CD14-positive monocyte (primary cell): ENCODE data around the gene SBF1. TPM values are rescaled to one million over a fixed set of nuclear protein-coding genes. Genes with fewer than 3 reads are reported as not detected.
"Not testable (repeated sequence)": the region's sequence is repeated elsewhere in the genome, so short reads cannot be mapped to it uniquely, and the experiment has no call there.

Source experiments
- DNase-seq, 3 donors: peaks; one replicate each; pipeline ENCODE4 v3.0.0-alpha.2; 2011 to 2022
- H2AFZ ChIP-seq: 2 replicates; pipeline ENCODE4 v1.6.0; 2012; ENCODE audit warnings: mild to moderate bottlenecking, low read depth, low read length, inconsistent platforms; ENCODE audit not compliant: insufficient read depth, poor library complexity, severe bottlenecking
- H3K27ac ChIP-seq, 2 donors: 1 replicate in 1 of 2; 2 replicates in 1 of 2; pipeline ENCODE4 v1.5.1; 2012 to 2013; ENCODE audit warnings: low read length in 2 of 2, control low read depth in 1 of 2, inconsistent platforms in 1 of 2, low read depth in 1 of 2, mild to moderate bottlenecking in 1 of 2
- H3K27me3 ChIP-seq, 2 donors: one replicate each; pipeline versions ENCODE4 v1.6.0 to v1.6.1; 2011 to 2013; ENCODE audit warnings: low read length in 2 of 2; ENCODE audit not compliant: control insufficient read depth in 2 of 2, insufficient read depth in 2 of 2
- H3K36me3 ChIP-seq, 2 donors: replicated peaks in 1 of 2; 1 replicate in 1 of 2; 2 replicates in 1 of 2; pipeline versions ENCODE4 v1.5.1 to v1.6.1; 2012 to 2013; ENCODE audit warnings: low read length in 2 of 2, control low read depth in 1 of 2, inconsistent platforms in 1 of 2, mild to moderate bottlenecking in 1 of 2; ENCODE audit not compliant: insufficient read depth in 2 of 2, control insufficient read depth in 1 of 2
- H3K4me1 ChIP-seq, 2 donors: 1 replicate in 1 of 2; 2 replicates in 1 of 2; pipeline versions ENCODE4 v1.5.1 to v1.6.1; 2012 to 2013; ENCODE audit warnings: low read length in 2 of 2, control low read depth in 1 of 2, inconsistent platforms in 1 of 2, mild to moderate bottlenecking in 1 of 2, moderate library complexity in 1 of 2; ENCODE audit not compliant: insufficient read depth in 2 of 2, control insufficient read depth in 1 of 2
- H3K4me2 ChIP-seq: replicated peaks from 2 replicates; pipeline ENCODE3; 2012; ENCODE audit warnings: low read length, moderate library complexity, mild to moderate bottlenecking; ENCODE audit not compliant: poor library complexity, severe bottlenecking; ENCODE audit errors: extremely low read depth
- H3K4me3 ChIP-seq, 3 experiments: fragments of 200-600 bp in 1 of 3; sonication (generic) in 1 of 3; replicated peaks in 1 of 3; 1 replicate in 2 of 3; 2 replicates in 1 of 3; pipeline ENCODE4 v1.5.1; 2011 to 2013; ENCODE audit warnings: low read length in 3 of 3, mild to moderate bottlenecking in 3 of 3, control low read depth in 2 of 3, low read depth in 2 of 3, inconsistent platforms in 1 of 3, moderate library complexity in 1 of 3
- H3K79me2 ChIP-seq: 2 replicates; pipeline ENCODE4 v1.6.0; 2012; ENCODE audit warnings: mild to moderate bottlenecking, control low read depth, inconsistent platforms, low read length, moderate library complexity; ENCODE audit not compliant: insufficient read depth
- H3K9ac ChIP-seq: 2 replicates; pipeline ENCODE4 v1.6.0; 2017; ENCODE audit warnings: low read length, mild to moderate bottlenecking; ENCODE audit not compliant: insufficient read depth, poor library complexity, severe bottlenecking
- H3K9me3 ChIP-seq, 2 donors: replicated peaks in 1 of 2; 1 replicate in 1 of 2; 2 replicates in 1 of 2; pipeline versions ENCODE4 v1.5.1 to v1.6.1; 2012 to 2013; ENCODE audit warnings: low read length in 2 of 2, control low read depth in 1 of 2; ENCODE audit not compliant: control insufficient read depth in 1 of 2, insufficient read depth in 1 of 2
- H4K20me1 ChIP-seq: 2 replicates; pipeline ENCODE4 v1.6.0; 2012; ENCODE audit warnings: mild to moderate bottlenecking, low read length, control low read depth, moderate library complexity; ENCODE audit not compliant: insufficient read depth
- H3K27ac Mint-ChIP-seq, 7 donors: one replicate each; pipeline ENCODE4 v1.8.0; 2020; ENCODE audit warnings: mild to moderate bottlenecking in 7 of 7, mixed read lengths in 7 of 7, moderate library complexity in 6 of 7, inconsistent platforms in 2 of 7
- H3K27me3 Mint-ChIP-seq, 3 donors: one replicate each; pipeline ENCODE4 v1.8.0; 2021 to 2022; ENCODE audit warnings: low read depth in 3 of 3, mild to moderate bottlenecking in 3 of 3, mixed read lengths in 3 of 3, moderate library complexity in 3 of 3, inconsistent platforms in 1 of 3
- H3K36me3 Mint-ChIP-seq, 2 donors: one replicate each; pipeline ENCODE4 v1.8.0; 2020; ENCODE audit warnings: mixed read lengths in 2 of 2, inconsistent platforms in 1 of 2, mild to moderate bottlenecking in 1 of 2
- H3K4me1 Mint-ChIP-seq: one replicate; pipeline ENCODE4 v1.8.0; 2020; ENCODE audit warnings: mild to moderate bottlenecking, mixed read lengths
- H3K4me3 Mint-ChIP-seq, 2 donors: one replicate each; pipeline ENCODE4 v1.8.0; 2020; ENCODE audit warnings: mild to moderate bottlenecking in 2 of 2, mixed read lengths in 2 of 2, moderate library complexity in 1 of 2
- H3K9me3 Mint-ChIP-seq, 7 donors: one replicate each; pipeline ENCODE4 v1.8.0; 2020 to 2022; ENCODE audit warnings: mixed read lengths in 7 of 7, mild to moderate bottlenecking in 6 of 7, moderate library complexity in 6 of 7, inconsistent platforms in 2 of 7
- CTCF ChIP-seq: fragments of 200-600 bp; IDR thresholded peaks from one replicate; pipeline ENCODE4 v1.8.0; 2022; ENCODE audit warnings: antibody characterized with exemption, mild to moderate bottlenecking
- WGBS: methylation state at CpG from one replicate; pipeline ENCODE4 v1.1.5; 2013; ENCODE audit warnings: missing lambda C conversion rate; ENCODE audit not compliant: insufficient coverage; 5-methylcytosine and 5-hydroxymethylcytosine counted together
- intact Hi-C, 2 donors: fragments of 100-400 bp; cut with micrococcal nuclease; formaldehyde crosslinking; loops; one replicate each; pipeline versions ENCODE4 v1.15.0 to v1.15.1; 2023
- polyA plus RNA-seq, 3 donors: library from polyadenylated mRNA; depleted of rRNA in 1 of 3; unstranded in 2 of 3; stranded (reverse) in 1 of 3; fragments of 300-500 nt in 2 of 3; fragments of >200 nt in 1 of 3; fragmentation: Illumina TruSeq in 2 of 3; gene quantifications; 1 replicate in 2 of 3; 2 replicates in 1 of 3; pipeline ENCODE4 v1.2.3, GENCODE V29; 2012 to 2021

SBF1 gene
- polyA plus RNA-seq, 3 donors = 4.0 to 45.9 (median 6.2) TPM

- Histone ChIP-seq H3K9me3 (no peaks in the 10 kb centered on the region), H3K4me2 (peak overlapping the region; percentile 68), H3K36me3 (peaks cover 16 to 25% of the 10 kb centered on the region in 2 donors), H3K27me3 (no peaks in the 10 kb centered on the region), H3K4me1 (peaks cover 54 to 74% of the 10 kb centered on the region in 2 donors), H2AFZ (peak overlapping the region; percentile 73), H3K4me3 (peak overlapping the region in 2 of 3 experiments; percentile 6 to 55), H4K20me1 (peaks cover 3% of the 10 kb centered on the region), H3K27ac (peak overlapping the region; percentile 96 to 97), H3K79me2 (peaks cover 46% of the 10 kb centered on the region), H3K9ac (peak overlapping the region; percentile 75)
- peak; percentile 60 for TF ChIP-seq CTCF
- intact Hi-C loops = no loop called here
- H3K36me3 Mint-ChIP-seq = peaks cover 21 to 48% of the 10 kb centered on the region in 2 donors
- 18% methylated on average over 5 of the region's 8 CpGs for WGBS
- H3K4me3 Mint-ChIP-seq = peak overlapping the region; percentile 64 to 83
- peaks cover 67% of the 10 kb centered on the region for H3K4me1 Mint-ChIP-seq
- H3K9me3 Mint-ChIP-seq = peaks cover 0 to 3% (median 0%) of the 10 kb centered on the region in 7 donors
- peak; percentile 80 to 90 (median 89) for DNase-seq
- peaks cover 0 to 2% (median 0%) of the 10 kb centered on the region in 3 donors for H3K27me3 Mint-ChIP-seq
- H3K27ac Mint-ChIP-seq = peak overlapping the region; percentile 94 to 98 (median 96)
Measured at GRCh38 chr22:50399751-50400331, 75.0 kb downstream of the SBF1 start.

- WGBS = 46% methylated on average over 12 of the region's 15 CpGs
- intact Hi-C loops = no loop called here
- no peaks in the 10 kb centered on the region for H3K27me3 Mint-ChIP-seq
- Histone ChIP-seq H3K4me3 (peak overlapping the region in 2 of 3 experiments; percentile 15 to 55), H3K36me3 (peaks cover 18 to 29% of the 10 kb centered on the region in 2 donors), H3K79me2 (peaks cover 40% of the 10 kb centered on the region), H3K9ac (peak overlapping the region; percentile 75), H4K20me1 (no peaks in the 10 kb centered on the region), H3K4me2 (peak overlapping the region; percentile 68), H3K9me3 (no peaks in the 10 kb centered on the region), H2AFZ (peak overlapping the region; percentile 73), H3K27me3 (no peaks in the 10 kb centered on the region), H3K27ac (peak overlapping the region; percentile 96 to 97), H3K4me1 (peaks cover 54 to 72% of the 10 kb centered on the region in 2 donors)
- H3K36me3 Mint-ChIP-seq = peaks cover 20 to 46% of the 10 kb centered on the region in 2 donors
- H3K9me3 Mint-ChIP-seq = peaks cover 0 to 3% (median 0%) of the 10 kb centered on the region in 7 donors
- H3K4me1 Mint-ChIP-seq = peaks cover 64% of the 10 kb centered on the region
- peak overlapping the region; percentile 66 to 83 for H3K4me3 Mint-ChIP-seq
- peak; percentile 47 to 70 (median 63) for DNase-seq
- H3K27ac Mint-ChIP-seq = peak overlapping the region; percentile 94 to 98 (median 96)
- no peak for TF ChIP-seq CTCF
Measured at GRCh38 chr22:50398831-50399648, 75.8 kb downstream of the SBF1 start.

- not testable (repeated sequence) for H3K4me2 ChIP-seq
- peak overlapping the region; percentile 71 to 97 for H3K27ac ChIP-seq
Measured at GRCh38 chr22:50397371-50398060, 77.3 kb downstream of the SBF1 start.

More at GRCh38 chr22:50397371-50398060, 77.3 kb downstream of the SBF1 start:
- Mint-ChIP-seq H3K27ac (peak overlapping the region in 5 of 7 donors; percentile 48 to 98 (median 94)), H3K4me1 (peaks cover 49% of the 10 kb centered on the region), H3K36me3 (peaks cover 33 to 56% of the 10 kb centered on the region in 2 donors)
- Histone ChIP-seq H3K79me2 (peaks cover 28% of the 10 kb centered on the region), H3K4me1 (peaks cover 40 to 57% of the 10 kb centered on the region in 2 donors), H3K36me3 (peaks cover 27 to 43% of the 10 kb centered on the region in 2 donors)
- WGBS = 83% methylated on average over 1 of the region's 4 CpGs
- H3K4me3 ChIP-seq, H4K20me1 ChIP-seq, H3K9me3 ChIP-seq, H3K27me3 ChIP-seq, H3K9me3 Mint-ChIP-seq, intact Hi-C loops, H3K9ac ChIP-seq, H3K27me3 Mint-ChIP-seq, H2AFZ ChIP-seq, H3K4me3 Mint-ChIP-seq: not testable (repeated sequence)
- peak in 1 of 3 donors; percentile 48 for DNase-seq
